Activated CD8-positive, alpha-beta memory T cell treated with anti-CD3 and anti-CD28 coated beads, Interleukin-2, amount 50 U/mL, for 48 hours (primary cell): ENCODE data around the gene PTGDS.

Experiments
- DNase-seq: peaks from one replicate; pipeline ENCODE4 v3.0.0-alpha.2; 2020

Gene PTGDS

DNA sequence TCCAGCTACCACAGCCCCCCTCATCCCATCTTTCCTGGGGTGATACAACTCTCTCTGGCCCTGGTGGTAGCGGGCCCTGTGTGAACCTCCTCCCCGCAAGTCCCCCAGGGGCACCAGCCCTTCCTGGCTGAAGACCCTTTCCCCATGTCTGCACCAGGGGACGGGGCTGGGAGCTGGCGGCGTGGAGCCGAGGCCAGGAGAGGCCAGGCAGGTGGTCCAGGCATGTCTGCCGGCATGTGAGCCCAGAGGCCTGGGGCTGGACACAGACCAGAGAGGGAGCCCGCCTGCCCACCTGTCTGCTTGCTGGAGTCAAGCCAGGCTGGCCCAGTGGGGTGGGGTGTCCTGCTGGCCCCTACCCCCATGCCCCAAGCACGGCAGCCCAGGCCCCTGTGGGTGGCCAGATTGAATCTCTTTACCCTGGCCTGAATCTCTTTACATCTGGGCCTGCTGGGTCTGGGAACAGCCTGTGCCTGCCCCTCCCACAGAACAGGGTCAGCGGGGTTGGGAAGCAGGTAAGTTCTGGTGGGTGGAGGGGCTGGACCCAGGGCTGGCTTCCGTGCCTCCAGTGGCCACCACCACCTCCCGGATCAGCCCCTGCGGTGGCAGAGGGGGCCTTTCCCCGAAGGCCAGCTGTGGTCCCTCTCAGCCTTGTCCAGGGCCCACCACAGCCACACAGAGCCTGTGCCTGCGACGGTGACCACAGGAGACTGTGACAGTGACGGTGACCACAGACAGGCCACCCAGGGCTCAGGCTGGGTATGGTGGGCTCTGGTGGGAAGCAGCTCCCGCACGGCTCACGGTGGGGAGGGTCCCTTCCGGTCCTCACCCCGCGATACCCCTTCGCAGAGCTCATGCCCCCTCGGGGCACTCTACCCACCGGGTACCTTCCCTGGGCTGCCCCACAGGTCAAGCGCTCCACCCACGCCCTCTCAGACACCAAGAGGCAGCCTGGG, 18.1 kb upstream of the PTGDS start:
- DNase-seq: no peak

DNA sequence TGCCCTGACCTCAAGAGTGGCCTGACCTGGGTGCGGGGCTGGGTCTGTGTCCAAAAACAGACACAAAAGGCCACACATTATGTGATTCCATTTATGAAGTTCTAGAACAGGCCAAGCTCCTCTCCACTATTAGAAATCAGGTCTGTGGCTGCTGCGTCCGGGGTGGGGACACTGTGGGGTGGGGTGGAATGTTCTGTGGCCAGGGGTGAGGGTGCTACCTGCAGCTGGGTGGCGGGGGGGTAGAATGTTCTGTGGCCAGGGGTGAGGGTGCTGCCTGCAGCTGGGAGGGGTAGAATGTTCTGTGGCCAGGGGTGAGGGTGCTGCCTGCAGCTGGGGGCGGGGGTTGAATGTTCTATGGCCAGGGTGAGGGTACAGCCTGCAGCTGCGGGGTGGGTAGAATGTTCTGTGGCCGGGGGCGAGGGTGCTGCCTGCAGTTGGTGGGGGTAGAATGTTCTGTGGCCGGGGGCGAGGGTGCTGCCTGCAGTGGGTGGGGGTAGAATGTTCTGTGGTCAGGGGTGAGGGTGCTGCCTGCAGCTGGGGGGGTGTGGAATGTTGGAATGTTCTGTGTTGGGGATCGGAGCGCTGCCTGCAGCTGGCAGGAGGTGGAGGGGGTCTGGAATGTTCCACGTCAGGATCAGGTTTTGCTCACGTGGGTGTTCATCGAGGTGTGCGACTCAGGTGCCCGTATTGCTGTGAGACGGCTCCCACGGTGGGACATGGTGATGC, 16.9 kb upstream of the PTGDS start:
- no peak for DNase-seq

- DNase-seq: no peak
Measured at GRCh38 chr9:136960938-136961275, 16.4 kb upstream of the PTGDS start.

DNA sequence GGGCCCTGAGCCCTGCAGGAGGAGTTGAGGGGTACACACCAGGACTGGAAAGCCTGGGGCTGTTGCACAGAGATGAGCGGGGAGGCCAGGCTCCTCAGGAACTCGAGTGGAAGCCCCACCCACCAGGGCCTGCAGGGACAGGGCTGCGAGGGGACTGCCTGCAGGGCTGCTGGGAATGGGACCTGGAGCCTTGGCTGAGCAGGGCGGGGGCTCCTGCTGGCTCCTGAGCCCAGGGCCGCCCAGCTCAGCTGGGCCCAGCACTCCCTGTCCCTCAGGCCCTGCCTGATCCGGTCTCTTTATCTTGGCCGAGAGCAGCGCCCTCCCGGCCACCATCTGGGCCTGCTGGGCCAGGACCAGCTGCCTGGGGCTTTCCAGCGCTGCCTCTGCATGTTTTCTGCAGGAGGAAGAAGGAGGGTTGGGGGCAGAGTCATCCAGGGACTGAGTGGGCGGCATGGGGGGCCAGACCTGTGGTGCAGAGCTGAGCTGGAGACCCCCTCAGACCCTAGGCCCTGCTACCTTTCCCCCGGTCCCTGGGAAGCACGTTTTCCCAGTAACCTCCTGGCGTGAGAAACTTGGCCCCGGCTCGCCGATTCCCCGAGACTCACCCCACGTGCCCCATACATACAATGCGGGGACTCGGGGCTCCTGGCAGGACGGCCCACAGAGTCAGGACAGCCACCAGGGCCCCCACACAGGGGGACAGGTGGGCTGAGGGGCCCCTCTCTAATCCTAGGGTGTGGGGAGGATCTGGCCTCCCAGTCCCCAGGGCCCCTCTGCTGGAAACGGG, 15.8 kb upstream of the PTGDS start:
- DNase-seq: no peak

- DNase-seq: no peak
Measured at GRCh38 chr9:136962163-136962562, 15.1 kb upstream of the PTGDS start.

- no peak for DNase-seq
Measured at GRCh38 chr9:136962701-136963248, 14.5 kb upstream of the PTGDS start.

- no peak for DNase-seq
Measured at GRCh38 chr9:136963341-136963740, 14.0 kb upstream of the PTGDS start.

GRCh38 chr9:136963751-136964150, 13.6 kb upstream of the PTGDS start:
- no peak for DNase-seq

DNA sequence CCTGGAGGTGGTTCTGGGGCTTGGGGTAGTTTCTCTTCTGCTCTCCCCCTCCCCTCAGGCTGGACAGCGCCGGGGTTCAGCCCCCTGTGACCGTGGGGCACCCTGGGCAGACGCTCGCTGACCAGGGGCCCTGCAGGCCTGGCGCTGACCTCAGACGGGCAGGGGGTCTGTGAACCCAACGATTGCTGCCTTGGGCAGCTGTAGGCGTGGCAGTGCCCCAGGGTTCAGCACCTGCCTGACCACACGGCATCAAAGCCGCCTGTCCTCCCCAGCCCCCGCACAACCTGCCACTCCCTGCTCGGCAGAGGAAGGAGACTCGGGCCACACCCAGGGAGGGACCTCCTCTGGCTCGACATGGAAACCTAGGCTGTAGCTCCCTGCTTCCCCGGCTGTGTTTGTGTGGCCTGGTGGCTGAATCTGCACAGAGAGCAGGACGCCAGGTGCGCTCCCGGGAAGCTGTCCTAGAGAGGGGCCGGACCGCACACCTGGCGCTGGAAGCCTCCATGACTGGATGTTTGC, 13.1 kb upstream of the PTGDS start:
- no peak for DNase-seq

DNA sequence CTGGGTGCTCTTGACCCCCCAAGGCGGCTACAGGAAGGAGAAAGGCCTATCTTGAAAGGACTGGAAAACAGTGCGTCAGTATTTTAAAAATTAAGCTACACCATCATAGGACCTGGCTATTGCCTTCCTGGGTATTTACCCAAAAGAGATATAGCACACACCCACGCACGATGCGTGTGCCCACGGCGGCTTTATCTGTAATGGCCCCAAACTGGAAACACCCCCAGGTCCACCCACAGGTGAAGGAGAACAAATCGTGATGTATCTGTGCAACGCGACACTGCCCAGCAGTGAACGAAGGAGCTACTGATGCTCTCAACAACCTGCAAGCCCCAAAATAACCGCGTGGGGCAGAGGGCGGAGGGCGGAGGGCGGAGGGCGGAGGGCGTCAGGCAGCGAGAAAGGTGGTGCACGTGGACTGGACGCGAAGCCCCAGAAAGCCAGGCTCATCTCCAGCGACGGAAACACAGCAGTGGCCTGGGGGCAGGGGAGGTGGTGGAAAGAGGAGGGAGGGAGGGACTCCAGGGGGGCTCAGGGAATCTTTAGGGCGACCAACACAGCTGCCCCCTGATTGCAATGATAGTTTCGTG, 12.4 kb upstream of the PTGDS start:
- DNase-seq: no peak

DNA sequence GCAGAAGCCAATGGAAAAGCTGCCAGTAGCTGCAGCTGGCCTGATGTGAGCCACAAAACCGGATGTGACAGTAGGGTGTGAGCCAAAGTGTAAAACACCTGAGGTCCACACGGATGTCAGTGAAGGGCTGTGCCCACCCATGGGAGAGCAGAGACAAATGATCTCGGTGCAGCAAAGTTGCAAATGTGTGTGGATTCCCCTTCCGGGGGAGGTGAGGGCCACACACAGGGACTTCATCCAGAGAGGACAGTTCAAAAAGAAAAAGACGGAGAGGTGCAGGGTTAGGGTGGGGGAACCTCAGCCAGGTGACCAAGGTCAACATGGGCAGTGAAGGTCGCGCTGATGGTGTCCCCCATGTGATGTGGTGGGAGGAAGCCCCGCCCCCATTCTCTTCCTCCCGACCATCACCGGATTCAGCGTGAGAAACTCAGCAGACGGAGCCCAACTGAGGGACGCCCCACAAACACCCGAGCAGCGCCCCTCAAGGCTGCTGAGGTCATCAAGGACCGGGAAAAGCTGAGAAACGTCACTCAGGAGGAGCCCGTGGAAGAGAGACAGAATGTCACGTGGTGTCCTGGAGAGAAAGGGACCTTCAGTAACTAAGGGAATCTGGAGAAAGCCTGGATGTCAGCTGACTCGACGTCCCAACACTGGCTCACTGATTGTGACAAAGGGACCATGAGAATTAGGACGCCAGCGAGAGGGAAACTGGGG, 11.4 kb upstream of the PTGDS start:
- no peak for DNase-seq

DNA sequence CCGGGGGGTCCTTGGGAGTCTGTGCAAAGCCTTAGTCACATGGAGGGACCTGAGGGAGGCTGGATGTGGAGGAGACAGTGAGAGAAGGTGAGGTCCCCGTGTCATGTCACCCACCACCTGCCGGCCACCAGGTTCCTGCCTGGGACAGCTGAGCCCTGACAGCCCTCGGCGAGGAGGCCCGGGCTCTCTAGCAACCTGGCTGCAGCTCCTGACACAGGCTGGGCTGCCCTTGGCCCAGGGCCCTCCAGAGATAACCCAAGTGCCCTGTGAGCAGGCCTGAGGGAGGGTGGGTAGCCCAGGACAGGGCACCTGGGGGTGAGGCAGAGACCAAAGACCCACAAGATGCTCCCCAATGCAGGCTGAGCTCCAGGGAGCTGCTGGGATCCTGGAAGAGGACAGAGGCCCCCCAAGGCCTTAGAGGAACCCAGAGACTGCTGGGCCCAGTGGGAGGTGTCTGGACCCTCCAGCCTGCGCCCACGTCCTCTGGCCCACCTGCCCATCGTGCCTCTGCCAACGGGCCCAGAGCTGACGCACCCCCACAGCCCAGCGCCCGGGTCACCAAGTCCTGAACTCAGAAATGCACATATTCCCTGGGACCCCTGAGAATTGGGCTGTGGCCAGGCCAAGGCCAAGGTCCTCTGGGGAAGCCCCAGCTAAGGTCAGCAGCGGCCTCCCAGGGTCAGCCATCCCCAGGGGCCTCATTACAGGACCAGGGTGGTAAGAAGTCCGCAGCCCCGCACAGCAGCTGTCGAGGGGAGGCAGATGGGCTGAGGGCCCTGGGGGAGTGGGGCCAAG, 8.8 kb upstream of the PTGDS start:
- no peak for DNase-seq

- no peak for DNase-seq
Measured at GRCh38 chr9:136969150-136969549, 8.2 kb upstream of the PTGDS start.

GRCh38 chr9:136969774-136970173, 7.5 kb upstream of the PTGDS start:
- DNase-seq: no peak

GRCh38 chr9:136970361-136970760, 6.9 kb upstream of the PTGDS start:
- DNase-seq: no peak

- DNase-seq: no peak
Measured at GRCh38 chr9:136971746-136972145, 5.6 kb upstream of the PTGDS start.

- no peak for DNase-seq
Measured at GRCh38 chr9:136972335-136972734, 5.0 kb upstream of the PTGDS start.

DNA sequence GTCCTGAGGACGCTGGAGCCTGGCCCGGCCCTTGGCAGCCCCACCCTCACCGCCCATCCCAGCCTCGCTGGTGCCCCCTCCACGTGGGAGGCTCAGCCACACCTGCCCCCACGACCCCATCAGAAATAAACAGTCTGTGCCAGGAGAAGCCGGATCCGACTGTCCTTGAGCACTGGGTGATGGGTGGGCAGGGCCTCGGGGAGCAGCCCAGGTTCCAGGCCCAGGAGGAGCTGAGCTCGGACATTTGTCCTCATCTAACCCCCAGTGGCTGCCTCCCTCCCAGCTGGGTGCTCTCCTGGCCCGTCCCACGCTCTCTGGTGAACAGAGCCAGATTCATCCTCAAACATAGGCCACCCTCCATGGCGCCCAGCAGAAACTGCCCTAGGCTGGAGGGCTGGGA, 4.6 kb upstream of the PTGDS start:
- DNase-seq: no peak

- no peak for DNase-seq
Measured at GRCh38 chr9:136973618-136974617, 3.4 kb upstream of the PTGDS start.
